ENCODE measurements around the gene APOM. TPM values are rescaled to one million over a fixed set of nuclear protein-coding genes. Genes with fewer than 3 reads are reported as not detected.

Gene APOM
- total RNA-seq, 1 donor from 2014 or later: 11.2 TPM

GRCh38 chr6:31621320-31621939 lies 34.3 kb upstream of the APOM start:
- no peak for TF ChIP-seq CTCF (conservative IDR thresholded peaks at IDR 0.05)
- peaks cover 30% of the 10 kb centered on the region for H3K4me1 Mint-ChIP-seq (ENCODE audit: unreplicated experiment)
- H3K27ac Mint-ChIP-seq: peak overlapping the region; percentile 89
- H3K4me3 Mint-ChIP-seq: peak overlapping the region; percentile 93
- no peaks in the 10 kb centered on the region for H3K27me3 Mint-ChIP-seq
- H3K9me3 Mint-ChIP-seq: no peaks in the 10 kb centered on the region
- DNase-seq (ENCODE audit: extremely low spot score, unreplicated experiment): no peak
- H3K36me3 Mint-ChIP-seq: peaks cover 23% of the 10 kb centered on the region

- no peak for TF ChIP-seq CTCF (conservative IDR thresholded peaks at IDR 0.05)
- peaks cover 26% of the 10 kb centered on the region for H3K36me3 Mint-ChIP-seq
Measured at GRCh38 chr6:31621991-31622390, 33.7 kb upstream of the APOM start.

GRCh38 chr6:31622684-31623091 lies 33.0 kb upstream of the APOM start:
- Mint-ChIP-seq H3K4me1 (ENCODE audit: unreplicated experiment) (peaks cover 27% of the 10 kb centered on the region), H3K9me3 (no peaks in the 10 kb centered on the region), H3K36me3 (peaks cover 33% of the 10 kb centered on the region), H3K27me3 (no peaks in the 10 kb centered on the region), H3K27ac (peak overlapping the region; percentile 89), H3K4me3 (peak overlapping the region; percentile 93)
- TF ChIP-seq CTCF (conservative IDR thresholded peaks at IDR 0.05): no peak
- DNase-seq (ENCODE audit: extremely low spot score, unreplicated experiment): no peak

More at GRCh38 chr6:31621991-31622390, 33.7 kb upstream of the APOM start:
- H3K9me3 Mint-ChIP-seq: no peaks in the 10 kb centered on the region
- H3K27ac Mint-ChIP-seq: peak overlapping the region; percentile 89
- no peak for DNase-seq (ENCODE audit: extremely low spot score, unreplicated experiment)
- peaks cover 24% of the 10 kb centered on the region for H3K4me1 Mint-ChIP-seq (ENCODE audit: unreplicated experiment)
- H3K27me3 Mint-ChIP-seq: no peaks in the 10 kb centered on the region
- peak overlapping the region; percentile 93 for H3K4me3 Mint-ChIP-seq

GRCh38 chr6:31624070-31624469 lies 31.6 kb upstream of the APOM start:
- H3K27me3 Mint-ChIP-seq: no peaks in the 10 kb centered on the region
- H3K27ac Mint-ChIP-seq: no peak overlapping the region
- H3K36me3 Mint-ChIP-seq: peaks cover 40% of the 10 kb centered on the region

GRCh38 chr6:31626952-31627351 lies 28.7 kb upstream of the APOM start:
- Mint-ChIP-seq H3K4me1 (ENCODE audit: unreplicated experiment) (peaks cover 19% of the 10 kb centered on the region), H3K4me3 (no peak overlapping the region), H3K9me3 (no peaks in the 10 kb centered on the region), H3K36me3 (peaks cover 51% of the 10 kb centered on the region), H3K27me3 (no peaks in the 10 kb centered on the region), H3K27ac (no peak overlapping the region)
- no peak for TF ChIP-seq CTCF (conservative IDR thresholded peaks at IDR 0.05)
- DNase-seq (ENCODE audit: extremely low spot score, unreplicated experiment): no peak

More at GRCh38 chr6:31624070-31624469, 31.6 kb upstream of the APOM start:
- no peak for TF ChIP-seq CTCF (conservative IDR thresholded peaks at IDR 0.05)
- Mint-ChIP-seq H3K9me3 (no peaks in the 10 kb centered on the region), H3K4me1 (ENCODE audit: unreplicated experiment) (peaks cover 28% of the 10 kb centered on the region), H3K4me3 (no peak overlapping the region)
- DNase-seq (ENCODE audit: extremely low spot score, unreplicated experiment): no peak
